OCI-LY1 (cell line): ENCODE measurements around the gene TRIM46.
A peak's percentile ranks its signal among the peaks of the same experiment; 100 is the strongest.

Experiments
- H2AFZ ChIP-seq: fragments of 200-600 bp; sonication (generic), shearing (Covaris generic); 2 replicates; pipeline ENCODE4 v1.6.0; 2014; ENCODE audit warnings: antibody characterized with exemption, mild to moderate bottlenecking, low read length
- H3F3A ChIP-seq: fragments of 200-600 bp; sonication (generic), shearing (Covaris generic); 2 replicates; pipeline ENCODE4 v1.6.0; 2014; ENCODE audit warnings: mild to moderate bottlenecking, antibody characterized with exemption, low read length, moderate library complexity; ENCODE audit not compliant: insufficient read depth
- H3K27ac ChIP-seq: fragments of 200-600 bp; sonication (generic); 2 replicates; pipeline ENCODE4 v1.5.1; 2014; ENCODE audit warnings: low read length, mixed run types, mild to moderate bottlenecking, low read depth; ENCODE audit not compliant: poor library complexity, severe bottlenecking
- H3K27me3 ChIP-seq: fragments of 200-600 bp; sonication (generic); 2 replicates; pipeline ENCODE4 v1.6.0; 2014; ENCODE audit warnings: antibody characterized with exemption, mild to moderate bottlenecking, low read length, moderate library complexity; ENCODE audit not compliant: insufficient read depth
- H3K36me3 ChIP-seq: fragments of 200-600 bp; sonication (generic); 2 replicates; pipeline ENCODE4 v1.6.1; 2014; ENCODE audit warnings: mild to moderate bottlenecking, antibody characterized with exemption, low read length, moderate library complexity, mixed read lengths; ENCODE audit not compliant: insufficient read depth
- H3K4me1 ChIP-seq: fragments of 200-600 bp; sonication (generic); 2 replicates; pipeline ENCODE4 v1.5.1; 2014; ENCODE audit warnings: mild to moderate bottlenecking, low read length, moderate library complexity; ENCODE audit not compliant: insufficient read depth, severe bottlenecking
- H3K4me2 ChIP-seq: fragments of 200-600 bp; sonication (generic), shearing (Covaris generic); 2 replicates; pipeline ENCODE4 v1.6.1; 2014; ENCODE audit warnings: low read length
- H3K4me3 ChIP-seq: fragments of 200-600 bp; sonication (generic); 2 replicates; pipeline ENCODE4 v1.5.1; 2014; ENCODE audit warnings: low read length, low read depth, mild to moderate bottlenecking, mixed read lengths; ENCODE audit not compliant: poor library complexity, severe bottlenecking
- H3K79me2 ChIP-seq: fragments of 200-600 bp; shearing (Covaris generic); 2 replicates; pipeline ENCODE4 v1.6.1; 2016; ENCODE audit warnings: mixed run types, low read length, mixed read lengths; ENCODE audit not compliant: insufficient read depth
- H3K9ac ChIP-seq: fragments of 200-600 bp; sonication (generic), shearing (Covaris generic); 2 replicates; pipeline ENCODE4 v1.6.1; 2014; ENCODE audit warnings: mild to moderate bottlenecking, low read length, mixed read lengths
- H3K9me2 ChIP-seq: fragments of 200-600 bp; sonication (generic), shearing (Covaris generic); 2 replicates; pipeline ENCODE4 v1.6.1; 2014; ENCODE audit warnings: low read depth, mild to moderate bottlenecking, low read length, mixed read lengths
- H3K9me3 ChIP-seq: fragments of 200-600 bp; shearing (Covaris generic); 2 replicates; pipeline ENCODE4 v1.6.1; 2014; ENCODE audit warnings: low read length, mixed read lengths
- H4K20me1 ChIP-seq: fragments of 200-600 bp; sonication (generic), shearing (Covaris generic); 2 replicates; pipeline ENCODE4 v1.6.0; 2016; ENCODE audit warnings: mild to moderate bottlenecking, low read length; ENCODE audit not compliant: insufficient read depth
- EZH2 ChIP-seq: fragments of 200-600 bp; sonication (generic), shearing (Covaris generic); IDR thresholded peaks from 2 replicates; pipeline ENCODE4 v1.8.0; 2017; ENCODE audit warnings: borderline replicate concordance, mixed run types, mild to moderate bottlenecking, antibody characterized with exemption, low read length, moderate library complexity, mixed read lengths
- TF ChIP-seq, protein P1 (sequence below): fragments of 200-600 bp; sonication (generic), shearing (Covaris generic); IDR thresholded peaks from 2 replicates; pipeline ENCODE4 v1.5.1; 2017; ENCODE audit warnings: mild to moderate bottlenecking, antibody characterized with exemption, low read length, moderate library complexity, mixed read lengths

The TRIM46 gene

GRCh38 chr1:155125511-155125945 is 48.1 kb upstream of the TRIM46 start:
- no peaks in the 10 kb centered on the region for H3K9me2 ChIP-seq
- H3K36me3 ChIP-seq = no peaks in the 10 kb centered on the region
- 0 out of 2 replicates have a peak, but pooled peaks cover 8% of the 10 kb centered on the region for H3K27me3 ChIP-seq
- H3F3A ChIP-seq = no peaks in the 10 kb centered on the region
- TF ChIP-seq EZH2 = no peak
- TF ChIP-seq, protein P1, sequence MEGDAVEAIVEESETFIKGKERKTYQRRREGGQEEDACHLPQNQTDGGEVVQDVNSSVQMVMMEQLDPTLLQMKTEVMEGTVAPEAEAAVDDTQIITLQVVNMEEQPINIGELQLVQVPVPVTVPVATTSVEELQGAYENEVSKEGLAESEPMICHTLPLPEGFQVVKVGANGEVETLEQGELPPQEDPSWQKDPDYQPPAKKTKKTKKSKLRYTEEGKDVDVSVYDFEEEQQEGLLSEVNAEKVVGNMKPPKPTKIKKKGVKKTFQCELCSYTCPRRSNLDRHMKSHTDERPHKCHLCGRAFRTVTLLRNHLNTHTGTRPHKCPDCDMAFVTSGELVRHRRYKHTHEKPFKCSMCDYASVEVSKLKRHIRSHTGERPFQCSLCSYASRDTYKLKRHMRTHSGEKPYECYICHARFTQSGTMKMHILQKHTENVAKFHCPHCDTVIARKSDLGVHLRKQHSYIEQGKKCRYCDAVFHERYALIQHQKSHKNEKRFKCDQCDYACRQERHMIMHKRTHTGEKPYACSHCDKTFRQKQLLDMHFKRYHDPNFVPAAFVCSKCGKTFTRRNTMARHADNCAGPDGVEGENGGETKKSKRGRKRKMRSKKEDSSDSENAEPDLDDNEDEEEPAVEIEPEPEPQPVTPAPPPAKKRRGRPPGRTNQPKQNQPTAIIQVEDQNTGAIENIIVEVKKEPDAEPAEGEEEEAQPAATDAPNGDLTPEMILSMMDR = no peak
- no peaks in the 10 kb centered on the region for H3K9me3 ChIP-seq
- no peaks in the 10 kb centered on the region for H4K20me1 ChIP-seq
- peaks cover 16% of the 10 kb centered on the region for H3K4me1 ChIP-seq
- H3K4me2 ChIP-seq = no peak overlapping the region
- H3K27ac ChIP-seq = no peak overlapping the region
- no peak overlapping the region for H3K4me3 ChIP-seq
- no peak overlapping the region for H2AFZ ChIP-seq
- no peak overlapping the region for H3K9ac ChIP-seq
- H3K79me2 ChIP-seq = no peaks in the 10 kb centered on the region

DNA sequence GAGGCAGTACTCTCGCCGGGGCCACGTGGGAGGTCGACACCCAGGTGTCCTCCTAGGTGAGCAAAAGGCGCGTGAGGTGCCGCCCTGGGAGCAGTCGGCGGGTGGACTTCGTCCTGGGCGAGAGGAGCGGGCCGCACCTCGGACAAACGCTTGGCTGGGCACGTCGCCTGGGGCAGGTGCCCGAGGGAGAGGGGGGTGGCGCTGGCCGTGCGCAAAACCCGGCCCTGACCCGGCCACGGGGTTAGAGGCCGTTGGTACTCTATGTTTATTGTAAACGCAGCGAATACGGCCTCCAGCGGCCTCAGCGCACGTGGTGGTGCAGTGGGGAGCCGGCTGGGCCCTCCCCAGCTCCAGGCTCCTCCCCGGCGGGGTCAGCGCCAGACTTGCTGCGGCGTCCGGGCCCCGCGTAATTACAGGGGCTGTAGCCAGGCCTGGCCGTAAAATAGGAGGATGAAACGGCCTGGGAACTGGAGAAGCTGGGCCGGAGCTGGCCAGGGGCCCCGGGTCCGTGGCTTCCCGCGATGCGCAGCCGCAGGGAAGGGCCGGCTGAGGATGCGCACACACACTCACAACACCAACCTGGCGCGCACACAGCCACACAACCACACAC is 47.6 kb upstream of the TRIM46 start:
- no peak overlapping the region for H3K4me2 ChIP-seq
- H3K4me1 ChIP-seq = peaks cover 16% of the 10 kb centered on the region

DNA sequence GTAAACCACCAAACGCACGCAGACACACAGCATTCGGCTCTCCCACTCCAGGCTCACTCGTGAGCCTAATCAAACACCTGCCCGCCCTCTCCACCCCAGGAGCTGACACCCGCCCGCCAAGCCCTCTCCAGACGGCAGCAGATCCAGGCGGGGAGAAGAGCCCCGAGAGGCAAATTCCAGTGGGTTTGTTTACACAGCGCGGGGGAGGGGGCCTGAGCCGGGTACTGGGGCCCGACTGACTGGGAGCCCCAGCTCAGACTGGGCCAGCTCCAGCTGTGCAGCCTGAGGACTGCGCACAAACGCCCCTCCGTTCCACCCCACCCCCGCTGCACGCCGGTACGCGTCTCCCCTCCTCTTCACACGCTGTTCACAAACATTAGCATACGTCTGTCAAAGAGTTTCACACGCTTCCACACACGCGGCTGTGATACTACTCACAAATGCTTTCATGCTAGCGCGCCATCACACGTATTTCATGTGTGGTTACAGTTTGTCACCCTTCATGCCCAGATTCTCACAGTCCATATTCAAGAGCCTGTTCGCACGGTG is 47.0 kb upstream of the TRIM46 start:
- no peaks in the 10 kb centered on the region for H3F3A ChIP-seq
- no peak overlapping the region for H3K27ac ChIP-seq
- peaks cover 16% of the 10 kb centered on the region for H3K4me1 ChIP-seq
- H3K4me3 ChIP-seq = peak overlapping the region; percentile 49
- peak overlapping the region; percentile 73 for H3K4me2 ChIP-seq
- H3K9ac ChIP-seq = no peak overlapping the region
- H2AFZ ChIP-seq = no peak overlapping the region
- no peaks in the 10 kb centered on the region for H3K9me3 ChIP-seq
- 0 out of 2 replicates have a peak, but pooled peaks cover 8% of the 10 kb centered on the region for H3K27me3 ChIP-seq
- H3K9me2 ChIP-seq = no peaks in the 10 kb centered on the region
- H3K79me2 ChIP-seq = no peaks in the 10 kb centered on the region
- no peaks in the 10 kb centered on the region for H4K20me1 ChIP-seq
- TF ChIP-seq, protein P1 = no peak
- no peak for TF ChIP-seq EZH2
- no peaks in the 10 kb centered on the region for H3K36me3 ChIP-seq

More for the DNA sequence above, 47.6 kb upstream of the TRIM46 start:
- Histone ChIP-seq H3K9me2 (no peaks in the 10 kb centered on the region), H3K9ac (no peak overlapping the region), H3K9me3 (no peaks in the 10 kb centered on the region), H3K79me2 (no peaks in the 10 kb centered on the region), H3K4me3 (no peak overlapping the region), H3F3A (no peaks in the 10 kb centered on the region), H2AFZ (no peak overlapping the region), H3K27ac (no peak overlapping the region), H3K36me3 (no peaks in the 10 kb centered on the region), H3K27me3 (0 out of 2 replicates have a peak, but pooled peaks cover 8% of the 10 kb centered on the region), H4K20me1 (no peaks in the 10 kb centered on the region)
- no peak for TF ChIP-seq EZH2
- TF ChIP-seq, protein P1 = no peak
